PC-3 (cell line): ENCODE measurements around the gene CFAP20DC.
A peak's percentile ranks its signal among the peaks of the same experiment; 100 is the strongest.

Experiments used
- CTCF ChIP-seq: fragments of 300-600 bp; sonication (generic); conservative IDR thresholded peaks from 2 replicates; pipeline ENCODE4 v1.5.1; 2017; ENCODE audit warnings: antibody characterized with exemption, low read depth, mild to moderate bottlenecking, low read length
- EZH2phosphoT487 ChIP-seq: fragments of 300-600 bp; sonication (generic); IDR thresholded peaks from 2 replicates; pipeline ENCODE4 v1.6.1; 2018; ENCODE audit warnings: mild to moderate bottlenecking, antibody characterized with exemption, low read length, borderline replicate concordance

DNA sequence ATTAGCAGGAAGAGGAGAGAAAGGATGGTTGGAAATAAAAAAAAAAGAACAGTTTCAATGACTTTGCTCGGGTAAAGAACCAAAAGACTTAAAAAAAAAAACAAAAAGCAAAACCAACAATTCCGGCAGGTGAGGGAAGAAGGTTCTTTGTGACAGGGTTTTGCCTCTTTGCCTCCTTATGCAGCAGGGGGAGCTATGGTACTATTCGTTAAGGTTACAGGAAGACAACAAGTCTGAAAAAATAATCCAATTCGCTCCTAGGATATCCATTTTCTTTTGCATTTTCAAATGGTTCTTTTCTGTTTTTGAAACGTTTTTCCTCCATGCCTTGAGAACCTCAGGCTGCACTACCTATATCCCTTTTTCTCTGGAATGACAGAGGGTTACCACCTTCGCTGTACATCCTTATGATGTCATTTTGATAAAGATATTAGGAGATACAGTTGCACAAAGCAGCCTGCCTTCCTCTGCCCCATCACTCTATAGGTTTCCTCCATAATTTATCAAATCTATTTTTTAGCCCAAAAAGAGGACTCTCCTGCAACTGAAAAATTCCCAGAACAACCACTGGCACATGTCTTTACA lies 55.0 kb downstream of the CFAP20DC start:
- peak; percentile 94 for TF ChIP-seq CTCF
- no peak for TF ChIP-seq EZH2phosphoT487
